Measurements from ENCODE around the gene GCSH.

The GCSH gene

DNA sequence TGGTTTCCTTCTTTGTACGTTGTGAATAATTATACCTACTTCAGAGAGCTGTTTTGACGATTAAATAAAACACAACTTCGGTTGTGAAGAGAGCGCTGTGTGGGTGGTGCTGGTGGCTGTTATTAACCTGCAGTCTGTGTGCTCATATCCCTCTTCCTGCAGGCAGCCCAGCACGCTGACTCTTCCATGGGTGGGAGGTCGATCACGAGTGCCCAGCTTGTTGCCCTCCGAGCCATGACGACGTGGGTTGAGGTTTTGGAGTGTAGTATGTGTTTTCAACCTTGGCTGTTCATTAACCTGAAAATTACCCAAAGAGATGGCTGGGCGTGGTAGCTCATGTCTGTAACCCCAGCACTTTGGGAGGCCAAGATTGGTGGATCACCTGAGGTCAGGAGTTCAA, 11.3 kb upstream of the GCSH start:
- no peaks in the 10 kb centered on the region for H3K27me3 ChIP-seq (ENCODE audit: control insufficient read depth in 1 of 2, insufficient read depth in 1 of 2, low read length in 2 of 2)
- no peak overlapping the region for H2AFZ ChIP-seq (ENCODE audit: low read depth, low read length)
- H3K27ac ChIP-seq (ENCODE audit: low read length, poor library complexity, severe bottlenecking) = no peak overlapping the region
- no peak overlapping the region for H3K4ac ChIP-seq (ENCODE audit: low read depth in 1 of 2, low read length in 2 of 2)
- H3K18ac ChIP-seq (ENCODE audit: low read depth in 1 of 2, low read length in 2 of 2) = no peak overlapping the region
- H3K36me3 ChIP-seq (ENCODE audit: control insufficient read depth in 1 of 2, insufficient read depth in 2 of 2, low read depth in 1 of 2, low read length in 2 of 2) = no peaks in the 10 kb centered on the region
- 89% methylated on average over 11 of the region's 11 CpGs for WGBS
- no peak for DNase-seq
- H2BK12ac ChIP-seq (ENCODE audit: low read length in 2 of 2) = no peak overlapping the region
- peak overlapping the region in 1 of 2 experiments; percentile 23 for H3K14ac ChIP-seq (ENCODE audit: low read length in 2 of 2)
- H3K79me1 ChIP-seq (replicated peaks; ENCODE audit: low read length, poor library complexity, severe bottlenecking) = no peaks in the 10 kb centered on the region
- no peaks in the 10 kb centered on the region for H3K9me3 ChIP-seq (ENCODE audit: control insufficient read depth, low read length)
- no peak overlapping the region for H2BK15ac ChIP-seq (ENCODE audit: low read depth, poor library complexity, severe bottlenecking)
- H4K8ac ChIP-seq (ENCODE audit: low read length) = no peak overlapping the region
- H3K4me1 ChIP-seq (ENCODE audit: control insufficient read depth, insufficient read depth, low read depth, low read length) = peaks cover 5% of the 10 kb centered on the region
- no peak overlapping the region for H3K9ac ChIP-seq (ENCODE audit: low read length)
- H3K23ac ChIP-seq (ENCODE audit: low read length in 2 of 2) = no peak overlapping the region
- no peak overlapping the region for H2BK120ac ChIP-seq (ENCODE audit: low read depth, low read length)
- H2AK5ac ChIP-seq (ENCODE audit: low read length, severe bottlenecking) = no peak overlapping the region
- no peak overlapping the region for H2BK5ac ChIP-seq (ENCODE audit: low read depth, low read length, poor library complexity, severe bottlenecking)
- no peak overlapping the region for H3K4me3 ChIP-seq (ENCODE audit: insufficient read depth in 1 of 2, low read depth in 1 of 2, low read length in 2 of 2)
- no peak overlapping the region for H3K4me2 ChIP-seq (ENCODE audit: low read length, poor library complexity, severe bottlenecking)
- H4K91ac ChIP-seq (ENCODE audit: low read length) = no peak overlapping the region

GRCh38 chr16:81106826-81107503, 10.8 kb upstream of the GCSH start:
- Histone ChIP-seq H3K27me3 (ENCODE audit: control insufficient read depth in 1 of 2, insufficient read depth in 1 of 2, low read length in 2 of 2) (no peaks in the 10 kb centered on the region), H3K4me3 (ENCODE audit: insufficient read depth in 1 of 2, low read depth in 1 of 2, low read length in 2 of 2) (no peak overlapping the region), H3K18ac (ENCODE audit: low read depth in 1 of 2, low read length in 2 of 2) (no peak overlapping the region), H3K36me3 (ENCODE audit: control insufficient read depth in 1 of 2, insufficient read depth in 2 of 2, low read depth in 1 of 2, low read length in 2 of 2) (no peaks in the 10 kb centered on the region), H3K9me3 (ENCODE audit: control insufficient read depth, low read length) (no peaks in the 10 kb centered on the region), H4K91ac (ENCODE audit: low read length) (no peak overlapping the region), H2BK5ac (ENCODE audit: low read depth, low read length, poor library complexity, severe bottlenecking) (no peak overlapping the region), H3K23ac (ENCODE audit: low read length in 2 of 2) (no peak overlapping the region), H3K14ac (ENCODE audit: low read length in 2 of 2) (no peak overlapping the region), H3K4me1 (ENCODE audit: control insufficient read depth, insufficient read depth, low read depth, low read length) (peaks cover 5% of the 10 kb centered on the region), H2BK120ac (ENCODE audit: low read depth, low read length) (no peak overlapping the region), H3K27ac (ENCODE audit: low read length, poor library complexity, severe bottlenecking) (no peak overlapping the region), H2AK5ac (ENCODE audit: low read length, severe bottlenecking) (no peak overlapping the region), H3K9ac (ENCODE audit: low read length) (no peak overlapping the region), H4K8ac (ENCODE audit: low read length) (no peak overlapping the region), H2BK15ac (ENCODE audit: low read depth, poor library complexity, severe bottlenecking) (no peak overlapping the region), H2BK12ac (ENCODE audit: low read length in 2 of 2) (no peak overlapping the region), H2AFZ (ENCODE audit: low read depth, low read length) (no peak overlapping the region), H3K79me1 (replicated peaks; ENCODE audit: low read length, poor library complexity, severe bottlenecking) (no peaks in the 10 kb centered on the region), H3K4me2 (ENCODE audit: low read length, poor library complexity, severe bottlenecking) (no peak overlapping the region), H3K4ac (ENCODE audit: low read depth in 1 of 2, low read length in 2 of 2) (no peak overlapping the region)
- WGBS = 86% methylated on average over 6 of the region's 8 CpGs
- DNase-seq = no peak

DNA sequence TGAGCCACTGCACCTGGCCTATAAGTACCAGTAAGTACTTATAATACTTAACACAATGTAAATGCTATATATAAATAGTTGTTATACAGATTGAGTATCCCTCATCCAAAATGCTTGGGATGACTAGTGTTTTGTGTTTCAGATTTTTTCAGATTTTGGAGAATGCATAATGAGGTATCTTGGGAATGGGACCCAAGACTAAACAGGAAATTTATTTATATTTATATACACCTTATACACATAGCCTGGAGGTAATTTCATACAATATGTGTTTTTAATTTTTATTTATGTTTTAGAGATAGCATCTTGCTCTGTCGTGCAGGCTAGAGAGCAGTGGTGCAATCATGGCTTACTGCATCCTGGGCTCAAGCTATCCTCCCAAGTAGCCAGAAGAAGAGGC, 9.8 kb upstream of the GCSH start:
- H2BK120ac ChIP-seq (ENCODE audit: low read depth, low read length) = no peak overlapping the region
- WGBS = 91% methylated on average over 1 of the region's 1 CpG
- no peak overlapping the region for H3K4me3 ChIP-seq (ENCODE audit: insufficient read depth in 1 of 2, low read depth in 1 of 2, low read length in 2 of 2)
- H2AFZ ChIP-seq (ENCODE audit: low read depth, low read length) = no peak overlapping the region
- peaks cover 5% of the 10 kb centered on the region for H3K4me1 ChIP-seq (ENCODE audit: control insufficient read depth, insufficient read depth, low read depth, low read length)
- no peak overlapping the region for H2BK12ac ChIP-seq (ENCODE audit: low read length in 2 of 2)
- no peak overlapping the region for H3K27ac ChIP-seq (ENCODE audit: low read length, poor library complexity, severe bottlenecking)
- H3K4ac ChIP-seq (ENCODE audit: low read depth in 1 of 2, low read length in 2 of 2) = no peak overlapping the region
- no peaks in the 10 kb centered on the region for H3K79me1 ChIP-seq (replicated peaks; ENCODE audit: low read length, poor library complexity, severe bottlenecking)
- H3K23ac ChIP-seq (ENCODE audit: low read length in 2 of 2) = no peak overlapping the region
- H3K9me3 ChIP-seq (ENCODE audit: control insufficient read depth, low read length) = no peaks in the 10 kb centered on the region
- no peak overlapping the region for H4K8ac ChIP-seq (ENCODE audit: low read length)
- H3K4me2 ChIP-seq (ENCODE audit: low read length, poor library complexity, severe bottlenecking) = no peak overlapping the region
- no peak overlapping the region for H2AK5ac ChIP-seq (ENCODE audit: low read length, severe bottlenecking)
- H3K14ac ChIP-seq (ENCODE audit: low read length in 2 of 2) = no peak overlapping the region
- H3K9ac ChIP-seq (ENCODE audit: low read length) = no peak overlapping the region
- no peaks in the 10 kb centered on the region for H3K27me3 ChIP-seq (ENCODE audit: control insufficient read depth in 1 of 2, insufficient read depth in 1 of 2, low read length in 2 of 2)
- H2BK5ac ChIP-seq (ENCODE audit: low read depth, low read length, poor library complexity, severe bottlenecking) = no peak overlapping the region
- no peak overlapping the region for H2BK15ac ChIP-seq (ENCODE audit: low read depth, poor library complexity, severe bottlenecking)
- no peaks in the 10 kb centered on the region for H3K36me3 ChIP-seq (ENCODE audit: control insufficient read depth in 1 of 2, insufficient read depth in 2 of 2, low read depth in 1 of 2, low read length in 2 of 2)
- no peak overlapping the region for H3K18ac ChIP-seq (ENCODE audit: low read depth in 1 of 2, low read length in 2 of 2)
- H4K91ac ChIP-seq (ENCODE audit: low read length) = no peak overlapping the region
- DNase-seq = no peak

GRCh38 chr16:81101702-81102101, 5.5 kb upstream of the GCSH start:
- Histone ChIP-seq H3K23ac (ENCODE audit: low read length in 2 of 2) (no peak overlapping the region), H3K4me3 (ENCODE audit: insufficient read depth in 1 of 2, low read depth in 1 of 2, low read length in 2 of 2) (no peak overlapping the region), H3K36me3 (ENCODE audit: control insufficient read depth in 1 of 2, insufficient read depth in 2 of 2, low read depth in 1 of 2, low read length in 2 of 2) (no peaks in the 10 kb centered on the region), H4K8ac (ENCODE audit: low read length) (no peak overlapping the region), H2BK15ac (ENCODE audit: low read depth, poor library complexity, severe bottlenecking) (peak overlapping the region; percentile 23), H2BK5ac (ENCODE audit: low read depth, low read length, poor library complexity, severe bottlenecking) (no peak overlapping the region), H4K91ac (ENCODE audit: low read length) (no peak overlapping the region), H3K9ac (ENCODE audit: low read length) (no peak overlapping the region), H3K4ac (ENCODE audit: low read depth in 1 of 2, low read length in 2 of 2) (no peak overlapping the region), H2BK12ac (ENCODE audit: low read length in 2 of 2) (no peak overlapping the region), H3K14ac (ENCODE audit: low read length in 2 of 2) (peak overlapping the region in 1 of 2 experiments; percentile 5), H2AFZ (ENCODE audit: low read depth, low read length) (no peak overlapping the region), H3K27me3 (ENCODE audit: control insufficient read depth in 1 of 2, insufficient read depth in 1 of 2, low read length in 2 of 2) (no peaks in the 10 kb centered on the region), H3K4me2 (ENCODE audit: low read length, poor library complexity, severe bottlenecking) (no peak overlapping the region), H2BK120ac (ENCODE audit: low read depth, low read length) (no peak overlapping the region), H3K79me1 (replicated peaks; ENCODE audit: low read length, poor library complexity, severe bottlenecking) (no peaks in the 10 kb centered on the region), H3K27ac (ENCODE audit: low read length, poor library complexity, severe bottlenecking) (no peak overlapping the region), H3K18ac (ENCODE audit: low read depth in 1 of 2, low read length in 2 of 2) (no peak overlapping the region), H3K4me1 (ENCODE audit: control insufficient read depth, insufficient read depth, low read depth, low read length) (peaks cover 2% of the 10 kb centered on the region), H2AK5ac (ENCODE audit: low read length, severe bottlenecking) (no peak overlapping the region), H3K9me3 (ENCODE audit: control insufficient read depth, low read length) (no peaks in the 10 kb centered on the region)
- 97% methylated on average over 9 of the region's 9 CpGs for WGBS
- no peak for DNase-seq
